K562 (cell line): ENCODE data around the gene METTL6.
"Not testable (repeated sequence)": the region's sequence is repeated elsewhere in the genome, so short reads cannot be mapped to it uniquely, and the experiment has no call there.

Source experiments
- ARID1B ChIP-seq: fragments of 450-650 bp; IDR thresholded peaks from 2 replicates; pipeline ENCODE4 v1.6.1; 2016; ENCODE audit warnings: antibody characterized with exemption, mild to moderate bottlenecking, inconsistent platforms
- MAFK ChIP-seq: IDR thresholded peaks from 2 replicates; pipeline ENCODE4 v1.6.1; 2011; ENCODE audit warnings: low read length, improper control_type of control experiment
- RAD51 ChIP-seq: fragments of 450-650 bp; IDR thresholded peaks from 2 replicates; pipeline ENCODE4 v1.7.1; 2016; ENCODE audit warnings: low read depth, mild to moderate bottlenecking, borderline replicate concordance
- TARDBP ChIP-seq: fragments of 450-650 bp; IDR thresholded peaks from 2 replicates; pipeline ENCODE4 v1.6.1; 2016
- ZFP36 ChIP-seq: fragments of 150-350 bp; IDR thresholded peaks from 2 replicates; pipeline ENCODE4 v1.6.1; 2018; ENCODE audit warnings: low read length, low read depth; ENCODE audit not compliant: partially characterized antibody
- ZNF830 ChIP-seq: fragments of 250-450 bp; sonication (Bioruptor Pico); IDR thresholded peaks from 2 replicates; pipeline ENCODE4 v1.5.0; 2021; ENCODE audit warnings: mild to moderate bottlenecking
- ZSCAN29 ChIP-seq: fragments of 450-650 bp; IDR thresholded peaks from 2 replicates; pipeline ENCODE4 v1.6.1; 2017
- TF ChIP-seq, protein P1 (sequence below), 2 experiments: fragments of 450-650 bp in 1 of 2; sonication (generic) in 1 of 2; formaldehyde crosslinking in 1 of 2; IDR thresholded peaks; 2 replicates each; pipeline versions ENCODE4 v1.7.1 to v1.9.0; 2016 to 2022; ENCODE audit warnings: inconsistent platforms in 1 of 2, mild to moderate bottlenecking in 1 of 2, missing genetic modification reagents in 1 of 2
- TF ChIP-seq, protein P2 (sequence below): fragments of 250-450 bp; sonication (Bioruptor Pico); IDR thresholded peaks from 2 replicates; pipeline ENCODE4 v1.5.0; 2021
- TF ChIP-seq, protein P3 (sequence below): fragments of 450-650 bp; IDR thresholded peaks from 2 replicates; pipeline ENCODE4 v1.6.1; 2016; ENCODE audit warnings: mild to moderate bottlenecking, moderate library complexity

DNA sequence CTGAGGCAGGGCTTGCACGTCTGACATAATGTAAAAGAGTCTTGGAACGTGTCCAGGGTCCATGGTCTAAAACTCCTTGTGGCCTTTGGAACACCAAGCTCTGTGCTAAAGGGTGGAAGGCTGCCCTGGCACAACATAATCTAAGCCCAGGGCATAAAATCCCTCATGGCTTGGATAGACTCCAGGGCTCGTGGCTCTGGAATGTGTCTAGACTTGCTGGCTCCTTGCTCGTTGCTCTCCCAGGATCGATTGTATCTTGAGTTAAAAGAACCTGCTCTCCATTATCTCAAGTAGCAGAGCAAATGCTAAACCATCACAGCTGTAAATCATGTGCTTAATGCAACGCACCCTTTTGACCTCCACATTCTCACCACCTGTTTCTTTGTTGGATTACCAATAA is 63.3 kb downstream of the METTL6 start:
- TF ChIP-seq, protein P1, sequence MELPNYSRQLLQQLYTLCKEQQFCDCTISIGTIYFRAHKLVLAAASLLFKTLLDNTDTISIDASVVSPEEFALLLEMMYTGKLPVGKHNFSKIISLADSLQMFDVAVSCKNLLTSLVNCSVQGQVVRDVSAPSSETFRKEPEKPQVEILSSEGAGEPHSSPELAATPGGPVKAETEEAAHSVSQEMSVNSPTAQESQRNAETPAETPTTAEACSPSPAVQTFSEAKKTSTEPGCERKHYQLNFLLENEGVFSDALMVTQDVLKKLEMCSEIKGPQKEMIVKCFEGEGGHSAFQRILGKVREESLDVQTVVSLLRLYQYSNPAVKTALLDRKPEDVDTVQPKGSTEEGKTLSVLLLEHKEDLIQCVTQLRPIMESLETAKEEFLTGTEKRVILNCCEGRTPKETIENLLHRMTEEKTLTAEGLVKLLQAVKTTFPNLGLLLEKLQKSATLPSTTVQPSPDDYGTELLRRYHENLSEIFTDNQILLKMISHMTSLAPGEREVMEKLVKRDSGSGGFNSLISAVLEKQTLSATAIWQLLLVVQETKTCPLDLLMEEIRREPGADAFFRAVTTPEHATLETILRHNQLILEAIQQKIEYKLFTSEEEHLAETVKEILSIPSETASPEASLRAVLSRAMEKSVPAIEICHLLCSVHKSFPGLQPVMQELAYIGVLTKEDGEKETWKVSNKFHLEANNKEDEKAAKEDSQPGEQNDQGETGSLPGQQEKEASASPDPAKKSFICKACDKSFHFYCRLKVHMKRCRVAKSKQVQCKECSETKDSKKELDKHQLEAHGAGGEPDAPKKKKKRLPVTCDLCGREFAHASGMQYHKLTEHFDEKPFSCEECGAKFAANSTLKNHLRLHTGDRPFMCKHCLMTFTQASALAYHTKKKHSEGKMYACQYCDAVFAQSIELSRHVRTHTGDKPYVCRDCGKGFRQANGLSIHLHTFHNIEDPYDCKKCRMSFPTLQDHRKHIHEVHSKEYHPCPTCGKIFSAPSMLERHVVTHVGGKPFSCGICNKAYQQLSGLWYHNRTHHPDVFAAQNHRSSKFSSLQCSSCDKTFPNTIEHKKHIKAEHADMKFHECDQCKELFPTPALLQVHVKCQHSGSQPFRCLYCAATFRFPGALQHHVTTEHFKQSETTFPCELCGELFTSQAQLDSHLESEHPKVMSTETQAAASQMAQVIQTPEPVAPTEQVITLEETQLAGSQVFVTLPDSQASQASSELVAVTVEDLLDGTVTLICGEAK (IDR thresholded peaks at IDR 0.05): not testable (repeated sequence)
- TF ChIP-seq, protein P1 (CRISPR knock-in tag; IDR thresholded peaks at IDR 0.05): not testable (repeated sequence)
- TF ChIP-seq TARDBP, ZFP36, ZSCAN29, RAD51, MAFK, ZNF830: not testable (repeated sequence)
- TF ChIP-seq, protein P2, sequence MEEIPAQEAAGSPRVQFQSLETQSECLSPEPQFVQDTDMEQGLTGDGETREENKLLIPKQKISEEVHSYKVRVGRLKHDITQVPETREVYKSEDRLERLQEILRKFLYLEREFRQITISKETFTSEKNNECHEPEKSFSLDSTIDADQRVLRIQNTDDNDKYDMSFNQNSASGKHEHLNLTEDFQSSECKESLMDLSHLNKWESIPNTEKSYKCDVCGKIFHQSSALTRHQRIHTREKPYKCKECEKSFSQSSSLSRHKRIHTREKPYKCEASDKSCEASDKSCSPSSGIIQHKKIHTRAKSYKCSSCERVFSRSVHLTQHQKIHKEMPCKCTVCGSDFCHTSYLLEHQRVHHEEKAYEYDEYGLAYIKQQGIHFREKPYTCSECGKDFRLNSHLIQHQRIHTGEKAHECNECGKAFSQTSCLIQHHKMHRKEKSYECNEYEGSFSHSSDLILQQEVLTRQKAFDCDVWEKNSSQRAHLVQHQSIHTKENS (CRISPR knock-in tag): not testable (repeated sequence)
- TF ChIP-seq, protein P3, sequence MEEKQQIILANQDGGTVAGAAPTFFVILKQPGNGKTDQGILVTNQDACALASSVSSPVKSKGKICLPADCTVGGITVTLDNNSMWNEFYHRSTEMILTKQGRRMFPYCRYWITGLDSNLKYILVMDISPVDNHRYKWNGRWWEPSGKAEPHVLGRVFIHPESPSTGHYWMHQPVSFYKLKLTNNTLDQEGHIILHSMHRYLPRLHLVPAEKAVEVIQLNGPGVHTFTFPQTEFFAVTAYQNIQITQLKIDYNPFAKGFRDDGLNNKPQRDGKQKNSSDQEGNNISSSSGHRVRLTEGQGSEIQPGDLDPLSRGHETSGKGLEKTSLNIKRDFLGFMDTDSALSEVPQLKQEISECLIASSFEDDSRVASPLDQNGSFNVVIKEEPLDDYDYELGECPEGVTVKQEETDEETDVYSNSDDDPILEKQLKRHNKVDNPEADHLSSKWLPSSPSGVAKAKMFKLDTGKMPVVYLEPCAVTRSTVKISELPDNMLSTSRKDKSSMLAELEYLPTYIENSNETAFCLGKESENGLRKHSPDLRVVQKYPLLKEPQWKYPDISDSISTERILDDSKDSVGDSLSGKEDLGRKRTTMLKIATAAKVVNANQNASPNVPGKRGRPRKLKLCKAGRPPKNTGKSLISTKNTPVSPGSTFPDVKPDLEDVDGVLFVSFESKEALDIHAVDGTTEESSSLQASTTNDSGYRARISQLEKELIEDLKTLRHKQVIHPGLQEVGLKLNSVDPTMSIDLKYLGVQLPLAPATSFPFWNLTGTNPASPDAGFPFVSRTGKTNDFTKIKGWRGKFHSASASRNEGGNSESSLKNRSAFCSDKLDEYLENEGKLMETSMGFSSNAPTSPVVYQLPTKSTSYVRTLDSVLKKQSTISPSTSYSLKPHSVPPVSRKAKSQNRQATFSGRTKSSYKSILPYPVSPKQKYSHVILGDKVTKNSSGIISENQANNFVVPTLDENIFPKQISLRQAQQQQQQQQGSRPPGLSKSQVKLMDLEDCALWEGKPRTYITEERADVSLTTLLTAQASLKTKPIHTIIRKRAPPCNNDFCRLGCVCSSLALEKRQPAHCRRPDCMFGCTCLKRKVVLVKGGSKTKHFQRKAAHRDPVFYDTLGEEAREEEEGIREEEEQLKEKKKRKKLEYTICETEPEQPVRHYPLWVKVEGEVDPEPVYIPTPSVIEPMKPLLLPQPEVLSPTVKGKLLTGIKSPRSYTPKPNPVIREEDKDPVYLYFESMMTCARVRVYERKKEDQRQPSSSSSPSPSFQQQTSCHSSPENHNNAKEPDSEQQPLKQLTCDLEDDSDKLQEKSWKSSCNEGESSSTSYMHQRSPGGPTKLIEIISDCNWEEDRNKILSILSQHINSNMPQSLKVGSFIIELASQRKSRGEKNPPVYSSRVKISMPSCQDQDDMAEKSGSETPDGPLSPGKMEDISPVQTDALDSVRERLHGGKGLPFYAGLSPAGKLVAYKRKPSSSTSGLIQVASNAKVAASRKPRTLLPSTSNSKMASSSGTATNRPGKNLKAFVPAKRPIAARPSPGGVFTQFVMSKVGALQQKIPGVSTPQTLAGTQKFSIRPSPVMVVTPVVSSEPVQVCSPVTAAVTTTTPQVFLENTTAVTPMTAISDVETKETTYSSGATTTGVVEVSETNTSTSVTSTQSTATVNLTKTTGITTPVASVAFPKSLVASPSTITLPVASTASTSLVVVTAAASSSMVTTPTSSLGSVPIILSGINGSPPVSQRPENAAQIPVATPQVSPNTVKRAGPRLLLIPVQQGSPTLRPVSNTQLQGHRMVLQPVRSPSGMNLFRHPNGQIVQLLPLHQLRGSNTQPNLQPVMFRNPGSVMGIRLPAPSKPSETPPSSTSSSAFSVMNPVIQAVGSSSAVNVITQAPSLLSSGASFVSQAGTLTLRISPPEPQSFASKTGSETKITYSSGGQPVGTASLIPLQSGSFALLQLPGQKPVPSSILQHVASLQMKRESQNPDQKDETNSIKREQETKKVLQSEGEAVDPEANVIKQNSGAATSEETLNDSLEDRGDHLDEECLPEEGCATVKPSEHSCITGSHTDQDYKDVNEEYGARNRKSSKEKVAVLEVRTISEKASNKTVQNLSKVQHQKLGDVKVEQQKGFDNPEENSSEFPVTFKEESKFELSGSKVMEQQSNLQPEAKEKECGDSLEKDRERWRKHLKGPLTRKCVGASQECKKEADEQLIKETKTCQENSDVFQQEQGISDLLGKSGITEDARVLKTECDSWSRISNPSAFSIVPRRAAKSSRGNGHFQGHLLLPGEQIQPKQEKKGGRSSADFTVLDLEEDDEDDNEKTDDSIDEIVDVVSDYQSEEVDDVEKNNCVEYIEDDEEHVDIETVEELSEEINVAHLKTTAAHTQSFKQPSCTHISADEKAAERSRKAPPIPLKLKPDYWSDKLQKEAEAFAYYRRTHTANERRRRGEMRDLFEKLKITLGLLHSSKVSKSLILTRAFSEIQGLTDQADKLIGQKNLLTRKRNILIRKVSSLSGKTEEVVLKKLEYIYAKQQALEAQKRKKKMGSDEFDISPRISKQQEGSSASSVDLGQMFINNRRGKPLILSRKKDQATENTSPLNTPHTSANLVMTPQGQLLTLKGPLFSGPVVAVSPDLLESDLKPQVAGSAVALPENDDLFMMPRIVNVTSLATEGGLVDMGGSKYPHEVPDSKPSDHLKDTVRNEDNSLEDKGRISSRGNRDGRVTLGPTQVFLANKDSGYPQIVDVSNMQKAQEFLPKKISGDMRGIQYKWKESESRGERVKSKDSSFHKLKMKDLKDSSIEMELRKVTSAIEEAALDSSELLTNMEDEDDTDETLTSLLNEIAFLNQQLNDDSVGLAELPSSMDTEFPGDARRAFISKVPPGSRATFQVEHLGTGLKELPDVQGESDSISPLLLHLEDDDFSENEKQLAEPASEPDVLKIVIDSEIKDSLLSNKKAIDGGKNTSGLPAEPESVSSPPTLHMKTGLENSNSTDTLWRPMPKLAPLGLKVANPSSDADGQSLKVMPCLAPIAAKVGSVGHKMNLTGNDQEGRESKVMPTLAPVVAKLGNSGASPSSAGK: not testable (repeated sequence)
- TF ChIP-seq ARID1B: peak; percentile 73
